Endothelial cell of umbilical vein (primary cell): ENCODE measurements around the gene PDCD7.

Experiments used
- CTCF ChIP-seq, 2 donors: IDR thresholded peaks; 1 replicate in 1 of 2; 2 replicates in 1 of 2; pipeline ENCODE4 v1.5.1; 2011; ENCODE audit warnings: low read length in 2 of 2, mild to moderate bottlenecking in 2 of 2, moderate library complexity in 2 of 2, control low read depth in 1 of 2, inconsistent platforms in 1 of 2, low read depth in 1 of 2; ENCODE audit not compliant: insufficient read depth in 1 of 2; ENCODE audit errors: extremely low read depth in 1 of 2
- EZH2 ChIP-seq: IDR thresholded peaks from 2 replicates; pipeline ENCODE4 v1.6.1; 2012; ENCODE audit warnings: borderline replicate concordance, low read depth, mild to moderate bottlenecking, moderate library complexity, low read length, inconsistent platforms; ENCODE audit not compliant: severe bottlenecking
- FOS ChIP-seq: IDR thresholded peaks from 2 replicates; pipeline ENCODE4 v1.6.1; 2011; ENCODE audit warnings: mild to moderate bottlenecking, low read length, moderate library complexity, borderline replicate concordance; ENCODE audit not compliant: insufficient read depth
- POLR2A ChIP-seq: IDR thresholded peaks from 2 replicates; pipeline ENCODE4 v1.6.1; 2012; ENCODE audit warnings: low read depth, mild to moderate bottlenecking, control low read depth, low read length
- POLR2AphosphoS5 ChIP-seq: IDR thresholded peaks from 2 replicates; pipeline ENCODE4 v1.6.1; 2012; ENCODE audit warnings: low read depth, mild to moderate bottlenecking, control low read depth, low read length, moderate library complexity; ENCODE audit not compliant: insufficient read depth

DNA sequence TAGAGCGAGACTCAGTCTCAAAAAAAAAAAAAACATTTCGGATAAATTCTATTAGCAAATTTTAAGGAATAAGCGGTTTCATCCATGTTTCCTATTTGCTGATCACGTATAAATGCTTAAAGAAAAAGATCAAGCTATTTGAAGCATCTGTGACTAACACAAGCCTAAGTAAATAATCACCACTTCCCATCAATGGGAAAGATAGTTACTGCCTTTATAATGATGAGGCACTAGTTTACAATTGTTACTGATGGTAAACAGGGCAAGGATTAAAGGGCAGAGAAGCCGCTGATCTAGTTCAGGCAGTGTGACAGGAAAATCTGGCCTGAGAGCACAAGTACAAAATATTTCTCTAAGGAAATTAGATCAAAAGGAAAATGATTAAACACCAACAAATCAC, 37.8 kb upstream of the PDCD7 start:
- TF ChIP-seq EZH2 (no peak), CTCF (IDR thresholded peaks at IDR 0.05; ENCODE audit: extremely low read depth in 1 of 2, insufficient read depth in 1 of 2, low read depth in 1 of 2, low read length in 2 of 2) (no peak), POLR2AphosphoS5 (no peak), POLR2A (no peak), FOS (no peak)
